ENCODE data around the gene CC2D1A. TPM values are rescaled to one million over a fixed set of nuclear protein-coding genes. Genes with fewer than 3 reads are reported as not detected.

The CC2D1A gene
- total and polyA plus RNA-seq, 2 donors (not counting 1 experiment from before 2014, with no cell fraction given) = 34.3 to 47.2 TPM

- no peaks in the 10 kb centered on the region for H3K4me1 ChIP-seq (ENCODE audit: control insufficient read depth in 2 of 2, insufficient read depth in 2 of 2, low read length in 2 of 2)
- H3K27ac ChIP-seq (ENCODE audit: low read length in 2 of 2) = no peak overlapping the region
- Mint-ChIP-seq H3K9me3 (ENCODE audit: insufficient read depth) (no peaks in the 10 kb centered on the region), H3K27me3 (no peaks in the 10 kb centered on the region), H3K27ac (no peak overlapping the region), H3K4me3 (no peak overlapping the region), H3K4me1 (no peaks in the 10 kb centered on the region)
- intact Hi-C loops (cut with micrococcal nuclease) = no loop called here
- H3K36me3 ChIP-seq (replicated peaks in 1 of 2; ENCODE audit: control extremely low read depth in 1 of 2, control insufficient read depth in 1 of 2, extremely low read depth in 1 of 2, insufficient read depth in 2 of 2, low read length in 1 of 2) = peaks cover 1 to 36% of the 10 kb centered on the region in 2 experiments
- H3K4me3 ChIP-seq (ENCODE audit: control extremely low read depth in 1 of 5, extremely low read depth in 1 of 5, insufficient read depth in 1 of 5, low read depth in 2 of 5, low read length in 4 of 5) = no peak overlapping the region
- TF ChIP-seq EZH2 (IDR thresholded peaks at IDR 0.05; ENCODE audit: borderline replicate concordance, insufficient read depth, low read depth, low read length, poor library complexity, severe bottlenecking) (no peak), CTCF (IDR thresholded peaks at IDR 0.05) (no peak)
- DNase-seq (no peak), ATAC-seq (ENCODE audit: low read depth) (no peak)
- 100% methylated on average over 2 of the region's 3 CpGs for WGBS (ENCODE audit: insufficient coverage)
- CTCF ChIA-PET = interaction anchor here (1.4 kb wide), 1 partner anchor 138 kb away, joined by 3 read pairs; no protein-coding TSS in a partner anchor
- POLR2A ChIA-PET = no interaction called here
- no peak overlapping the region for H3K4me2 ChIP-seq (replicated peaks; ENCODE audit: low read depth, low read length, poor library complexity, severe bottlenecking)
- no peaks in the 10 kb centered on the region for H4K20me1 ChIP-seq (ENCODE audit: control insufficient read depth, insufficient read depth, low read length, poor library complexity, severe bottlenecking)
- H3K27me3 ChIP-seq (replicated peaks in 1 of 4; ENCODE audit: control extremely low read depth in 1 of 4, control insufficient read depth in 3 of 4, insufficient read depth in 4 of 4, low read length in 3 of 4) = no peaks in the 10 kb centered on the region
- no peaks in the 10 kb centered on the region for H3K79me2 ChIP-seq (ENCODE audit: control insufficient read depth, insufficient read depth, low read length)
- no peak overlapping the region for H3K9ac ChIP-seq (ENCODE audit: low read length)
- peaks cover 0 to 4% (median 0%) of the 10 kb centered on the region in 3 donors for H3K9me3 ChIP-seq (ENCODE audit: control extremely low read depth in 1 of 3, control insufficient read depth in 2 of 3, insufficient read depth in 1 of 3, low read length in 2 of 3)
- no peak overlapping the region for H2AFZ ChIP-seq (ENCODE audit: insufficient read depth, low read depth, low read length, poor library complexity, severe bottlenecking)
Observed at GRCh38 chr19:13914777-13915176, 8.8 kb downstream of the CC2D1A start.

GRCh38 chr19:13917888-13918406 is 11.9 kb downstream of the CC2D1A start:
- Mint-ChIP-seq H3K4me1 (no peaks in the 10 kb centered on the region), H3K9me3 (ENCODE audit: insufficient read depth) (no peaks in the 10 kb centered on the region), H3K27me3 (no peaks in the 10 kb centered on the region), H3K4me3 (no peak overlapping the region), H3K27ac (no peak overlapping the region)
- intact Hi-C loops (cut with micrococcal nuclease) = no loop called here
- 96% methylated on average over 12 of the region's 14 CpGs for WGBS (ENCODE audit: insufficient coverage)
- Histone ChIP-seq H3K9me3 (ENCODE audit: control extremely low read depth in 1 of 3, control insufficient read depth in 2 of 3, insufficient read depth in 1 of 3, low read length in 2 of 3) (peaks cover 0 to 17% (median 5%) of the 10 kb centered on the region in 3 donors), H3K27me3 (replicated peaks in 1 of 4; ENCODE audit: control extremely low read depth in 1 of 4, control insufficient read depth in 3 of 4, insufficient read depth in 4 of 4, low read length in 3 of 4) (no peaks in the 10 kb centered on the region), H4K20me1 (ENCODE audit: control insufficient read depth, insufficient read depth, low read length, poor library complexity, severe bottlenecking) (no peaks in the 10 kb centered on the region), H3K4me1 (ENCODE audit: control insufficient read depth in 2 of 2, insufficient read depth in 2 of 2, low read length in 2 of 2) (no peaks in the 10 kb centered on the region), H3K4me2 (replicated peaks; ENCODE audit: low read depth, low read length, poor library complexity, severe bottlenecking) (no peak overlapping the region), H3K4me3 (ENCODE audit: control extremely low read depth in 1 of 5, extremely low read depth in 1 of 5, insufficient read depth in 1 of 5, low read depth in 2 of 5, low read length in 4 of 5) (no peak overlapping the region), H2AFZ (ENCODE audit: insufficient read depth, low read depth, low read length, poor library complexity, severe bottlenecking) (no peak overlapping the region), H3K9ac (ENCODE audit: low read length) (no peak overlapping the region), H3K27ac (ENCODE audit: low read length in 2 of 2) (no peak overlapping the region), H3K79me2 (ENCODE audit: control insufficient read depth, insufficient read depth, low read length) (no peaks in the 10 kb centered on the region), H3K36me3 (replicated peaks in 1 of 2; ENCODE audit: control extremely low read depth in 1 of 2, control insufficient read depth in 1 of 2, extremely low read depth in 1 of 2, insufficient read depth in 2 of 2, low read length in 1 of 2) (peaks cover 1 to 45% of the 10 kb centered on the region in 2 experiments)
- CTCF ChIA-PET = interaction anchor here (0.7 kb wide), 1 partner anchor 8 kb away, joined by 3 read pairs; no protein-coding TSS in a partner anchor
- DNase-seq (no peak), ATAC-seq (ENCODE audit: low read depth) (no peak)
- POLR2A ChIA-PET = no interaction called here
- no peak for TF ChIP-seq CTCF (IDR thresholded peaks at IDR 0.05)
- no peak for TF ChIP-seq EZH2 (IDR thresholded peaks at IDR 0.05; ENCODE audit: borderline replicate concordance, insufficient read depth, low read depth, low read length, poor library complexity, severe bottlenecking)

All from B cell (primary cell).